GM18870 (cell line): Measurements from ENCODE around the gene NEK11.

ENCODE experiments used
- ATAC-seq: cut with Tn5 transposase; IDR thresholded peaks from one replicate; pipeline ENCODE4 v1.9.1; 2021; ENCODE audit warnings: moderate library complexity; ENCODE audit not compliant: unreplicated experiment

Gene NEK11

DNA sequence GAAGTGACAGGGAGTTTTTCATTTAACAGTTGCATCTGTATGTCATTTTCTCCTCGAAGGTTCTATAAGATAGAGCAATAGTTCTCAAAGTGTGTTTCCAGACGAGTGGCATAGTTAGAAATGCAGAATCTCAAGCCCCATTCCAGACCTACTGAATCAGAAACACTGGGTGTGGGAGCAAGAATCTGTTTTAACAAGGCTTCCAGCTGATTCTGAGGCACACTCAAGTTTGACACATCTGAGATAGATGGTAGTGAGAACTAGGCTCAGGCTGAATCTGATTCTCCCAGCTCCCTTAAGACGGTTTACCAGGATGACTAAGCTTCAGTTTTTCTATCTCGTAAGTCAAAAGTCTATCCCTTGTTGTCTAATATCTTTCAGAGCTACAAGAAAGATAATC is 195.1 kb downstream of the NEK11 start:
- ATAC-seq: no peak

DNA sequence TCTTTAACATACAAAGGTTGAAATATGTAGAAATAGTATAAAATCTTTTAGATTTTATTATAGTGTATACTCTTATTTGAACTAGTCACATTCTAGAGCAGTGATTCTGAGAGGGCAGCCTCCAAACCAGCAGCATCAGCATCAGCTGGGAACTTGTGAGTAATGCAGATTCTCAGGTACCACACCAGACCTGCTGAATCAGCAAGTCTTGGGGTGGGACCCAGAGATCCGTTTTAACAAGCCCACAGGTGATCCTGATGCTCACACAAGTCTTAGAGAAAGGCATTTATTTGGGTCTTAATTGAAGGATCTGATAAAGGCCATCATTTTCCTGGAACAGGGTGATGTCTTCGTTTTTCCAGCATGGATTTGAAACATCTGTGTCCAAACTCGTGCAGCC is 195.9 kb downstream of the NEK11 start:
- no peak for ATAC-seq

DNA sequence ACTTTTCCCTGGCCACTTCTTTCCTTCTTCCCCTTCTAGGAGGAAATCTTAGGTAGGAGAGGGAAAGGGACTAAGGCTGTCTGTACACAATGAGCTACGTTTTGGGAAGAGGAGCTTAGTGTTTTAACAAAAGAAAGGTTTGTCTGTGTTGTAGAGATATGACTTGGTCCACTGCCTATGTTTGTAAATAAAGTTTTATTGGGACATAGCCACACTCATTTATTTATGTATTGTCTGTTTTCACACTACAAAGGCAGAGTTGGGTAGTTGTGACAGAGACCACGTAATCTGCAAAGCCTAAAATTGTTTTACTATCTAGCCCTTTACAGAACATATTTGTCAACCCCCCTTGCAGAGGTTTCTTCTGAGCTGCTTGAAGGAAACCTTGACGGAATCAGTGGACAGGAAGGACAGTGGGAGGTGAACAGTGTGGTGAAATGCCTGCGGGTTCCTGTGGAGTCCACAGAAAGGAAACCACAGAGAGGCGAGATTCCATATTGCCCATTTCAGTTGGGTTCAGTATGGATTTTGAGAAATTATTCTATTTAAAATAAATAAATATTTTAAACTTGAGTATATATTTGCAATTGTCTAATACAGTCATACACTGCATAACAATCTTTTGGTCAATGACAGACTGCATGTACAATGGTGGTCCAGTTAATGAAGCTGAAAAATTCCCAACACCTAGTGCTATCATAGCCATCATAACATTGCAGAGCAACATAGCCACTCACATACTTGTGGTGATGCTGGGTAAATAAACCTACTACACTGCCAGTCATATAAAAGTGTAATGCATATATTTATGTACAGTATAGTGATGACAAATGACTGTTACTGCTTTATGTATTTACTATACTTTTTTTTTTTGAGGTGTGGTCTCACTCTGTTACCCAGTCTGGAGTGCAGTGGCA is 197.0 kb downstream of the NEK11 start:
- no peak for ATAC-seq

DNA sequence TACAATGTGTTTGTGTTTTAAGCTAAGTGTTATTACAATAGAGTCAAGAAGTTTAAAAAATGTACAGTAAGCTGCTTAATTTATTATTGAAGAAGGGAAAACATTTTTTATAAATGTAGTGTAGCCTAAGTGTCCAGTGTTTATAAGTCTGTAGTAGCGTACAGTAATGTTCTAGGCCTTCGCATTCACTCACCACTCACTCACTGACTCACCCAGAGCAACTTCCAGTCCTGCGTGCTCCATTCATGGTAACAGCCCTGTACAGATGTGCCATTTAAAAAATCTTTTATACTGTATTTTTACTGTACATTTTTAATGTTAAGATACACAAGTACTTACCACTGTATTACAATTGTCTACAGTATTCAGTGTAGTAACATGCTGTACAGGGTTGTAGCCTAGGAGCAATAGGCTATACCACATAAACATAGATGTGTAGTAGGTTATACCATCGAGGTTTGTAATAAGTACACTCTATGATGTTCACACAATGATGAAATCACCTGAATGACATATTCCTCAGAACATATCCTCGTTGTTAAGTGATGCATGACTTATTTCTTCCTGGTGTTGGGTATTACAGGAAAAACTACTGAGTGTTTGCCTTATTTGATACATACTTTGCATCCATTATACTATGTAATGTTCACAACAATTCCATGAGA is 198.3 kb downstream of the NEK11 start:
- ATAC-seq: no peak

DNA sequence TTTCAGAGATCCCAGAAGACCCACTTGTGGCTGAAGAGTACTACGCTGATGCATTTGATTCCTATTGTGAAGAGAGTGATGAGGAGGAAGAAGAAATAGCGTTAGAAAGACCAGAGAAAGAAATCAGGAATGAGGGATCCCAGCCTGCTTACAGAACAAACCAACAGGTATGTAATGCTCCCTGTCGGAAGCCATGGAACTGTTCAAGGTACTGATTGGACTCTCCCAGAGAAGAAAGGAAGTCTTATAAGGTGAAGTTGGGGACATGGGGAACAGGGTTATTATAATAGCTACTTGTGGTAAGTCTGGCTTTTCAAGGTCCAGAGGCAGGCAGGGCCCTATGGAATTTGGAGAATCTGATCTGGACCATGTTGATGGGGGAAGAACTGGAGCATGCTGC is 201.8 kb downstream of the NEK11 start:
- ATAC-seq: no peak

DNA sequence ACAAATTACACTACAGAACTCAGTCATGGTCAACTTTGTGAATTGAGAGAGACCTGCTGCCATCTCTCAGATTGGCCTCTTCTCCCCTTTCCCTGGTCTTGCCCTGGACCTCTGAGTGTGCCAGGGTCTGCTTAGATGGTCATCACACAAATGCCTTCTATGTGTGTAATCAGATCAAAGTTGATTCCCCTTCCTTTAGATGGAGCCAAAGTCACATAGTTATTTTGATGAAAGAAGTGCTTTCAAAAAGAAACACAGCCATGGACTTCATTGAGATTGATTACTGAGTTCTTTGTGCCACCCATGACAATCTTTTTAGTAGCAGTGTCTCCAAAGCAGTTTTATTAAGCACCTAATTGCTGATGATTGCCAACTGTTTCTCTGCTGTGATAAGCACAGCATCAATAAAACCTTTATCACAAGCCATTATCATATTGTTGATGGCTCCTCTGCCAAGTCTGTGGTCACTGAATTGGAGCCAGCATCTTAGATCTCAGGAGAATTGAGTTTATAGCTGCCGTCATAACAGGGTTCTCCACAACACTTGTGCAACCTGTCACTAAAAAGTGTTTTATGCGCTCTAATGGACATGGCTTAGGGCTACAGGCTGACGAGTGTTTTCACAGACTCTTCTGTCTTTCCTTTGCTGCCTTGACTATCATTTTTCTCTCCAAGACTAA is 205.2 kb downstream of the NEK11 start:
- no peak for ATAC-seq

DNA sequence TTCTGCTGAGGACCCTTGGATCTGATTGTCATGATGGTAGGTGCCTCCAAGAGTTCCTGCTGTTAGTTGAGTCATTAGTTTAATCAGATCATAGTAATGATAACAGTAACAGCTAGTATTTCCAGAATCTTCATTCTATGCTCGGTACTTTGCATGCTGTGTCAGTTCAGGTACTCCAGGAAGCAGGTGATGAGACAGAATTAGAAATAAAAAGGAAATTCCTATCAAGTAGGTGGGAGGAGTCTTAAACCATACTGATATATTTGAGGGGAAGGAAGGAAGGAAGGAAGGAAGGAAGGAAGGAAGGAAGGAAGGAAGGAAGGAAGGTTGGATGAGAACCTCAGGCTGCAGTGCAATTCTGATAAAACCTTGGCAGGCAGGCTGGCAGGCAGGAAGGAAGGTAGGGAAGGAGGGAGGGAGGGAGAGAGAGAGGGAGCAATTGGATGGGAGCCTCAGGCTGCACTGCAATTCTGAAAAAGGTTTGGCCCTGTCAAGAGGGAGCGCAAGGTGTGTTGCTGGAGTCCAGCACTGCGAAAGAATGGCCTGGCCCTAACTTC is 206.1 kb downstream of the NEK11 start:
- ATAC-seq: no peak

DNA sequence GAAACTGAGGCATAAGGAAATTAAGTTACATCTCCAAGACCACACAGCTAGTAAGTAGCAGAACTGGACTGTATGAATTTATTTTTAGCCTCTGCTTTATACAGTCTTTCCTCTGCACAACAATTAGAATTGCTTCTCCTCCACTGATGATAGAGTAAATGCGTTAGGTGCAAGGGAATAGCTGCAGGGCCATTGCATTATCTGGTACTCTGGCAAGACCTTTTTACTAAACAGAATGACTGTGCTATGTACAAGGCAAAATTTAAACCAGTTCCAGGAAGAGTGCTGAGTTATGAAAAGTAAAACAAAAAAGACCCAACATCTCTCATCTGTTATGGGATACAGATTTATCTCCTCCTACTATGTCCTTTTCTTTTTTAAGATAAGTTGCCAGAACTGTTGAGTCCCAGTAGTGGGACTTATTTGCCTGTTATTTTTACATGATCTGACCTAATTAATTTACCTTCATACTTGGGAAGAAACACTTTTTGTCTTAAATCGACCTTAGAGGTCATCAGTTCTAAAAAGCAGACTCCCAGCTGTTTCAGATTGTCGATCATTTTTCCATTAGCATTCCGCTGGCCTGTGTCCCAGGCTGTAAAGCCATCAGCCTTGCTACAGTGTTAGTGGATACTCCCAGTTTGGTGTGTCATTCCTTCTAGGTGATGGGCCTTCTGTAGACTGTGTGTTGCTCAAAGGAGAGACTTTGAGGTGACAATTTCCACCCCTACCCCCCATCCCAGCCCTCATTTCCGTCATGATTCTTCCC is 207.4 kb downstream of the NEK11 start:
- ATAC-seq: no peak

DNA sequence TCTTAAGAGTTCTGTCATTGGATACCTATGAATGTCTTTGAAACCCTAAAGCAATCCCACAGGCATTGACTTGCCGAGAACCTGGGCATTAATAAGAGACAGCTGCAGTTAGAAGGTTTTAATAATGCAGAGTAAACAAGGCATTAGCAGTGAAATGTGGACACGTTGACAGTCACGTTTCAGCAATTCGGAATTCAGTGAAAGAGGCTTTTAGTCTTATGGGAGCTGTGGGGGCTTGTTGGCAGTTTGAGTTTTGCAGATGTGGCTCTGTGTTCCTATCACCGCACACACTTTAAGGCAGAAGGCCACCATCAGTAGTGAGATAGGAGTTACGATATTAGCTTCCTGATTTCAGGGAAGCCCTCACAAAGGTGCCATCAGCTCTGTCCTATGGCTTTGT is 209.7 kb downstream of the NEK11 start:
- no peak for ATAC-seq

DNA sequence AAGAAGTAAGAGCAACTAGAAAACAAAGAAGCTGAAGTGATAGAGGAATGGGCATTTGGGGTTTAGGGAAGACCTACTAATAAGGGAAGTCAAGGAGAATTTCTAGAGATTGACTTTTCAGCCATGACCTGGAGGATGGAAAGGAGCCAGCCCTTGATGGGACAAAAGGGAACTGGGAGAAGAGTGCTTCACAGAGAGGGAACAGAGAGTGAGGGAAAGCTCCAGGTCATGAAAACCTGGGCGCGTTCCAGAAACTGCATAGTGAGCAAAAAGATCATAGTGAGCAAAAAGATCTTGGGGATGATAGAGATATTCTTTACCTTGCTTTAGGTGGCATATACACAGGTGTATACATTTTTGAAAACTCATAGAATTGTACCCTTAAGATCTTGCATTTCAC is 211.8 kb downstream of the NEK11 start:
- no peak for ATAC-seq

DNA sequence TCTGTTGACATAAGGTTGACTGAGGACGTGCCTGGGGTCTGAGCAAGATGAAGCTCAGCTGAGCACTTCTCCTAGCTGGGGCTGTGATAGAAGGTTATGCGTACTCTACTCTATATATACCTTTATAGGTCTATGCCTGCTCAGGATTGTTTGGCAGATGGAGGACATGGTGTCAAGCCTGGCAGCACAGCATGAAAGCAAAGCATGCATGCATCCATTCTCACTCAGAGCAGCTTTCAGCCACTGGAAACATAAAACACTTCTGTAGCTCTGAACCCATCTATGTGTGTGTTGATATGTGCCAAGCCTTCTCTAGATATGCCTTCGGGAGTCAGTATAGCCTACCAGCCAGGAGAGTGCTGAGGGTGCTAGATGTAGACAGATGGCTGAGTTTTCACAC is 212.6 kb downstream of the NEK11 start:
- no peak for ATAC-seq

DNA sequence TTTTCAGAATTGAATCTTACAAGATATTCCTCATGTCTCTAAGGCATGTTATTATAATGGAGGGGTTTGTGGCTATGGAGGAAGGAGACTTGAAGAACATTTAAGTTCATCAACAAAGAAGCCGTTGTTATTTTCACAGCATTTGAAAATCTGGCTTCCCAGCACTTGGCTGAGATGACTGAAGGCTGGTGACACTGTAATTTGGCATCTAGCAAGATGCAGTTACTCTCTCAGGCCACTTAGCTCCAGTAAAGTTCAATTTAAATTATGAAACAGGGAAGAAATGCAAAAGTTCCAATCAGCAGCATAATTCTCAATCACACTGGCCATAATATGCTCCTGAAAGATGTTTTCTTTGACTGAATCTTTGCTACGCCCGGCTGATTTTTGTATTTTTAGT is 215.5 kb downstream of the NEK11 start:
- ATAC-seq: no peak

DNA sequence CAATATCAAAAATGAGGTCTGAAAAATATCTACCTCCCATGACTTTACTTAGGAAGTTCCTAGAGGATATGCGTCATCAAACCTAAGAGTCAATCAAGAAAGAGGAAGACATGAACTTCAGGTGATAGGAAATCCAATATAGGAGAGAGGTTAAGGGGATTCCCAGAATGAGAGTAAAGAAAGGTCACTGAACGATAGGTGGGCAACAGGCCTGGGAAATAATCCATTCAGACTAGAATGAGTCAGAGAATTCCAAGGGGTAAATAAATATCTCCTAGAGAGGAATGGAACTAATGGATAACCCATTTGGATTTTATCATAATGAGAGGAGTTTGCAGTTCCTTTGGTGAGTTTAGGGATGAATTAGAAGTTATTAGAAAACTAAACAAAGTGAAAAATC is 223.8 kb downstream of the NEK11 start:
- ATAC-seq: no peak

DNA sequence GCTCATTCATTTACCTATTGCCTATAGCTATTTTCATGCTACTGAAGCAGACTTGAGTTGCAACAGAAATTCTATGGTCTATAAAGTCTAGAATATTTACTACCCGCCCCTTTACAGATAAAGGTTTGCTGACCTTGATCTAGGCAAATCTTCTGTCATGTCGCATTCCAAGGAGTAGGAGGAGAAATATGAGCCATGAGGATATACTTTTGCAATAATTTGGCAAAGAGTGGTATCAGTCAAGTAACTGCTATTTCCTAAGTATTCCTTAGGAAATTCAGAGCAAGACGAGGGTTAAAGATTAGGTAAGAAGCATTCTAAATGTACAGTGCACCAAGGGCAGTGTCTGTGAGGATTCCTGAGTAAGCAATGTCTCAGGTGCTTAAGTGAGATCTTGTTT is 233.8 kb downstream of the NEK11 start:
- no peak for ATAC-seq

DNA sequence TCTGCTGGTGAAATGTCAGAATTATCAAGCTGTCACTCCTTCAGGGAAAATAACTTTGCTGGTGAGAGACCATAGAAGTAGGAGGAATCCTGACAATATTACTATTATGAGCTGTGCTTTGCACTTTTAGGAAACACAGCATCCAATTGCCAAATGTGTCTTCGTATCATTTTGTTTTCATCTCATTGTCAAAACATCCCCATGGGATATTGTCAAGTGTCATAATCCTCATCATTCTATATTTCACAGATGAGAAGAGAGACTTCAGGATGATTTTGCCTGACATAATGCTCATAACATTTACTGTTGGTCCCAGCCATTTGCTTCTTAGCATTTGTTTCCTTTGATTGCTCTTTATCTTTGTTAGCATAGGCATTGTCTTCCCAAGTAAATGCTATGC is 234.4 kb downstream of the NEK11 start:
- no peak for ATAC-seq

DNA sequence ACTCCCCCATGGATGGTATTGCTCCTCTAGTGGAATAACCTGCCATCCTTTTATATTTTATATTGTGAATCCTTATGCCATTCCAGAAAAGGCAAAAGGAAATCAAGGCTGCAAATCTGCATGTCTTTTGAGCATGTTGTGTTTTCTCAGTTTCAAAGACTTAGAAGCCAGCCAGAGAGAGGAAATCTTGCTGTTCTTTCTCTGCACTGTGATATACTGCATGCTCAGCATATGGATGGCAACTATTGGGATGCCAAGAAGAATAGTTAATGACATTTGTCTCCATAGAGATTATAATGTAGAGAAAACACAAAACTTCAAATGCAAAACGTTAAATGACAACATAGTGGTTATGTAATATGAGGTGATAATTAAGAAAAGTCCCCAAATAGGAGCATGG is 248.9 kb downstream of the NEK11 start:
- no peak for ATAC-seq

DNA sequence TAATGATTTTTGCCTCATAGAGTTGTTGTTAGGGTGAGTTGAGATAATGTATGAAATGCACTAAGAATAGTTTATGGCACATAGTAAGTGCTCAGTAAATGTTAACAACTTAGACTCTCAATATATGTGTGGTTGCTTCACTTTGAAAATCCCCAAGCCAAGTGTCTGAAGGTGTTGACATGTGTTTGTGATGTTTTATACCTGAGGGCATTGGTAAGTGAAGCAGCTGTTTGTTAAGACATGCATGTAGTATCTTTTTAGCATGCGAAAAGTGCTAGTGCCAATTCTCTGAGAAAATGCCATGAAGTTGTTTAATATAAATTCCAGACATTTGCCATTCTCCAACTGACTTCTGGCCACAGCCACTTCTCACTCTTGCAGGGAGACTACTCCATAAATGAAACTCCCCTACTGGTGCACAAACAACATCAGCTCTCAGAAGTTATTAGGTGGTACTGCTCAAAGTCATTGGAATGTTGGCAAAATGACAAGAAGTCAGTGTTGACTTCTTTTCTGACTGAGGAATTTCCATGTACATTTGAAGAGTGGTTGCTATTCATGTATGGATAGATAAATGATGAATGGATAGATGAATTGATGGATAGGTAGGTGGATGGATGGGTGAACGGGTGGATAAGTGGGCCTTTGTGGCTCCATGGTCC is 251.3 kb downstream of the NEK11 start:
- ATAC-seq: no peak

DNA sequence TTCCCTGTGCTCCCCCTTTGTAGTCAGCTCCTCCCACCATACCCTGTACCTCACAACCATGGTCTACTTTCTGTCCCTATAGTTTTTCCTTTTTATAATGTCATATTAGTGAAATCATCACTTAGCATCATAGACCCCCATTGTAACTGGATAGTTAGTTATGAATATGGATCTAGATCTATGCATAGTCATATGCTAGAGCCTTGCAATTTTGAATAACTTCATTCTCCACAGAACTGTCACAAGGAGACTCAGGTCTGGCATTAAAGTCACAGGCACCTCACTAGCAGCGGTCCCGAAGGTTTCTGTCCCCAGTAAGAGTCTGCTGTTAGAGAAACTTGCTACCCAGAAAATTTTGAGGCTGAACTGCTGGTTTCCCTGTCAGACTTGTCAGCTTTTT is 252.9 kb downstream of the NEK11 start:
- ATAC-seq: no peak

DNA sequence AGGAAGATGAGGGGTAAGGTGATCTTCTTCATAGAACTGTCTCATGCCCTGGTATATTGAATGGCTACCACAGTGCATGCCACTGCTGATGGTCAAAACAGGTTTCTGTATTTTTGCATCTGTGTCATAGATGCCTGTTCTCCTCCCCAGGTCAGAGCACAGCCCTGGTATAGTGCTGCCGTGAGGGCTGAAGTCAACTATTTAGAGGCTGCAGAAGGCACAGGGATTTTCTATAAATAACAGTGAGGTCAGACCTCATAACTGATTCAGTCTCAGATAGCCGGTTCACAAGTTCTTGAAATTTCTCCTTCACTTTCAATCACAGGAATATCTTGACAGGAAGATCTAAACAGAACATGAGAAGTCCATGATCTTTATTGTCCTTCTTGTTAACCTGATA is 255.7 kb downstream of the NEK11 start:
- no peak for ATAC-seq

DNA sequence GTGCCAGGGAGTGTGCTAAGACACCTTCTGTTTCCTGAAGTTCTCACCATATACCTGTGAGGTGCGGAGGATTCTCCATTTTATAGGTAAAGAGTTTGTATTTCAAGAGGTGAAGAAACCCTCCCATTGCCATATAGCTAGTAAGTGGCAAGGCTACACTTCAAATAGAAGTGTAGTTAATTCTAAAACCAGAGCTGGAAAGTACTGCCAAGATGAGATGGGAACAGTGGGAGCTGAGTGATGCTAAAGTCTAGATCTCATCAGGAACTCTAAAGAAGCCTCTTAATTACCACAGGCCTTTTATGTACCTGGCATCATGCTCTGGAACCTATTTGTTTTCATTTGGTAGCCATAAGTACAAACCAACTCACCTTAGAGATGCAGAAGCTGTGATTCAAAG is 256.3 kb downstream of the NEK11 start:
- ATAC-seq: no peak
